Measurements from ENCODE around the gene EPHA7.

The EPHA7 gene

DNA sequence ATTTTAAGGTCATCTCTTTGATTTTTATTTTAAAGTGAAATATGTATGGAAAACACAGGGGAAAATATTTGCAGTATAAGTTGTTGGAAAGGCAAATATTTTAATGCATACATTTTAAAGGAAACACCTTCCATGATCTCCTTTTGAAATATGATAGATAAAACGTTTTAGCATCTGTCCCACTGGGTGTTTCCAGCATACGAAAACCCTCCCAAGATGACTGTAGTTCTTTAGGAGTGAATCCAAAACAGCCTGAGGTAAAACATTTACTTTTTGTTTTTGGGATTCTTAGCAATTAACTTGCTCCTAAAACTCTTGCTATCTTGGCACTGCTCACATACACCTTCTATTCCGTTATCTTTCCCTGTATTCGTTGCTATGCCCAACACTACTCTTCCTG, 210.0 kb downstream of the EPHA7 start:
- no peak overlapping the region for H3K4me3 ChIP-seq (ENCODE audit: low read depth, low read length)
- TF ChIP-seq, protein P1, sequence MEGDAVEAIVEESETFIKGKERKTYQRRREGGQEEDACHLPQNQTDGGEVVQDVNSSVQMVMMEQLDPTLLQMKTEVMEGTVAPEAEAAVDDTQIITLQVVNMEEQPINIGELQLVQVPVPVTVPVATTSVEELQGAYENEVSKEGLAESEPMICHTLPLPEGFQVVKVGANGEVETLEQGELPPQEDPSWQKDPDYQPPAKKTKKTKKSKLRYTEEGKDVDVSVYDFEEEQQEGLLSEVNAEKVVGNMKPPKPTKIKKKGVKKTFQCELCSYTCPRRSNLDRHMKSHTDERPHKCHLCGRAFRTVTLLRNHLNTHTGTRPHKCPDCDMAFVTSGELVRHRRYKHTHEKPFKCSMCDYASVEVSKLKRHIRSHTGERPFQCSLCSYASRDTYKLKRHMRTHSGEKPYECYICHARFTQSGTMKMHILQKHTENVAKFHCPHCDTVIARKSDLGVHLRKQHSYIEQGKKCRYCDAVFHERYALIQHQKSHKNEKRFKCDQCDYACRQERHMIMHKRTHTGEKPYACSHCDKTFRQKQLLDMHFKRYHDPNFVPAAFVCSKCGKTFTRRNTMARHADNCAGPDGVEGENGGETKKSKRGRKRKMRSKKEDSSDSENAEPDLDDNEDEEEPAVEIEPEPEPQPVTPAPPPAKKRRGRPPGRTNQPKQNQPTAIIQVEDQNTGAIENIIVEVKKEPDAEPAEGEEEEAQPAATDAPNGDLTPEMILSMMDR (IDR thresholded peaks at IDR 0.05; ENCODE audit: low read depth, low read length): no peak

DNA sequence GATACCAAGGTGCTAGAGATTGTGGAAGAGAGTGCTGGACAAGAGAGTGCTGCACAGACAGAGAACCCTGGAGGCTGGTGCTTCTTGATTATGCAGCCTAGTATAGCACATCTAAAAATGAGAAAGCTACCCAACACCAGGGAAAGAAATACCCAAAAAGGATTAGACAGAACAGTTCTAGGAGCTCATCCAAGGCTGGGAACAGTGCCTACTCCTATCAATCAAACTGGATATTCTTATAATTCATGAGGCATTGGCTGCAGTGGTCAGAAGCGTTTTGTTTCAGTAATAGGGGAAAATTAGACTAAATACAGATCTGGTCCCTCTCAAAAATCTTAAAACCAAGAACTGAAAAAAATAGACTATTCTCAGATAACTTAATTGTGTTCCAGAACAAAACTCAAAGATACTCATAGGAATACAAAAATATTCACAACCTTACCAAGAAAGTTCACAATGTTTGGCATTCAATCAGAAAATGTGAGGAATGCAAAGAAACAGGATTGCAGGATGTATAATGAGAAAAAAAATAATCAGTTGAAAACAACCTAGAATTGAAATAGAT, 222.9 kb downstream of the EPHA7 start:
- H3K4me3 ChIP-seq (ENCODE audit: low read depth, low read length): no peak overlapping the region
- TF ChIP-seq, protein P1 (IDR thresholded peaks at IDR 0.05; ENCODE audit: low read depth, low read length): no peak

DNA sequence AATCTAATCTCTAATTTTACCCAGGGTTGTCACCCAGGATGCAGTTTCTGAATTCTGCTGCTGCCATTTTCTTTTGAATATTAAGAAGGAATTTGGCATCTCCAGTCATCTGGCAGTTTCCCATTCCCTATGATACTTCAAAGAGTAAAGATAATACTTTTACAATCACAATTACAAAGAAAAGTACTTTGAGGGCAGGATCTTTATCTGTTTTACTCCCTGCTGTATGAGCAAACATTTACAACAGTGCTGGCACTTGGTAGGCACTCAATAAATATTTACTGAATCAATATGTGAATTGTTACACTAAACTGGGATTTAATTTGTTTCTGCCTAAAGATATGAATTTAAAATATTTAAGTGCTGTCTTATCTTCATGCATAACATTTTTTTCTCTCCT, 224.9 kb downstream of the EPHA7 start:
- TF ChIP-seq, protein P1 (IDR thresholded peaks at IDR 0.05; ENCODE audit: low read depth, low read length): no peak
- no peak overlapping the region for H3K4me3 ChIP-seq (ENCODE audit: low read depth, low read length)

DNA sequence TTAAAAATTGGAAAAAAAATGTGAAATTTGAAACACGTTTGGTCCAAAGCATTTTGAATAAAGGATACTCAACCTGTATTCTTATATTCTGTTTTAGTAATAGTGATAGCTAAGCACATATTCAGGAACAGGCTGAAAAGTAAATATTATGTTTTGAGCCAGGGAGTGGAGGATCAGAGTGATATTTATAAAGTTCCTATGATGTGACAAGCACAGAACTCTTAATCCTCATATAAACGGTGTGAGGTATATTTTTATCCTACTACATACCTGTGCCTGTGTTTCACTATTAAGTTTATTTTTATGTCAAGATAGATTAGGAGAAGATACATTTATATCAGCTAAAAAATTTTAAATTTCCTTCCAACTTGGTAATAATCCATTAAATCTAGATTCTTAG, 225.5 kb downstream of the EPHA7 start:
- TF ChIP-seq, protein P1 (IDR thresholded peaks at IDR 0.05; ENCODE audit: low read depth, low read length): no peak
- H3K4me3 ChIP-seq (ENCODE audit: low read depth, low read length): no peak overlapping the region
